Inflammatory macrophage treated with lipopolysaccharide for 4 hours (primary cell): ENCODE measurements around the gene SYT5.

Experiments
- DNase-seq: peaks from one replicate; pipeline ENCODE4 v3.0.0-alpha.2; 2020

SYT5 gene

GRCh38 chr19:55145232-55145631 is 34.9 kb downstream of the SYT5 start:
- peak; percentile 60 for DNase-seq

- no peak for DNase-seq
Measured at GRCh38 chr19:55141696-55142095, 38.4 kb downstream of the SYT5 start.

GRCh38 chr19:55137915-55138314 is 42.2 kb downstream of the SYT5 start:
- no peak for DNase-seq

GRCh38 chr19:55136399-55137102 is 43.5 kb downstream of the SYT5 start:
- DNase-seq = no peak

- no peak for DNase-seq
Measured at GRCh38 chr19:55134736-55135135, 45.4 kb downstream of the SYT5 start.

GRCh38 chr19:55133639-55134444 is 46.2 kb downstream of the SYT5 start:
- peak; percentile 20 for DNase-seq

GRCh38 chr19:55132453-55133129 is 47.5 kb downstream of the SYT5 start:
- DNase-seq = peak; percentile 36

- no peak for DNase-seq
Measured at GRCh38 chr19:55131421-55131820, 48.7 kb downstream of the SYT5 start.
